GM12801 (cell line): ENCODE results near the gene C19orf67.

Source experiments
- CTCF ChIP-seq: IDR thresholded peaks from one replicate; pipeline ENCODE4 v1.5.1; 2011; ENCODE audit warnings: control low read depth; ENCODE audit not compliant: insufficient read length; ENCODE audit errors: extremely low read depth

Gene C19orf67

GRCh38 chr19:14058182-14059092 is 27.1 kb downstream of the C19orf67 start:
- no peak for TF ChIP-seq CTCF

- no peak for TF ChIP-seq CTCF
These were observed 28.7 kb downstream of the C19orf67 start for GRCh38 chr19:14056741-14057356.

GRCh38 chr19:14056069-14056666 is 29.4 kb downstream of the C19orf67 start:
- no peak for TF ChIP-seq CTCF

GRCh38 chr19:14055396-14055795 is 30.2 kb downstream of the C19orf67 start:
- TF ChIP-seq CTCF: no peak

- TF ChIP-seq CTCF: no peak
These were observed 30.9 kb downstream of the C19orf67 start for GRCh38 chr19:14054721-14055120.

- no peak for TF ChIP-seq CTCF
These were observed 31.5 kb downstream of the C19orf67 start for GRCh38 chr19:14054099-14054498.

- no peak for TF ChIP-seq CTCF
These were observed 32.1 kb downstream of the C19orf67 start for GRCh38 chr19:14053500-14053899.
